HepG2 (cell line): Measurements from ENCODE around the gene CRIP1.

Experiments
- CEBPB ChIP-seq: IDR thresholded peaks from 2 replicates; pipeline ENCODE4 v1.6.1; 2011; ENCODE audit warnings: low read depth, low read length, improper control_type of control experiment, borderline replicate concordance
- CREB3 ChIP-seq: sonication (generic); formaldehyde crosslinking; IDR thresholded peaks from 2 replicates; pipeline ENCODE4 v1.5.0; 2020; ENCODE audit warnings: missing genetic modification reagents
- HDAC2 ChIP-seq: sonication (generic); formaldehyde crosslinking; IDR thresholded peaks from 2 replicates; pipeline ENCODE4 v1.4.0; 2020; ENCODE audit warnings: missing genetic modification reagents
- NBN ChIP-seq: fragments of 450-650 bp; conservative IDR thresholded peaks from 2 replicates; pipeline ENCODE4 v1.6.1; 2017
- PBX3 ChIP-seq: sonication (generic); formaldehyde crosslinking; IDR thresholded peaks from 2 replicates; pipeline ENCODE4 v1.8.1; 2023; ENCODE audit warnings: missing genetic modification reagents, inconsistent platforms, borderline replicate concordance
- TAF15 ChIP-seq: fragments of 200-400 bp; formaldehyde crosslinking; IDR thresholded peaks from one replicate; pipeline ENCODE4 v1.6.1; 2018; ENCODE audit warnings: mild to moderate bottlenecking, low read depth, low read length; ENCODE audit not compliant: poor library complexity, severe bottlenecking
- TSC22D2 ChIP-seq: sonication (generic); formaldehyde crosslinking; IDR thresholded peaks from 2 replicates; pipeline ENCODE4 v1.5.1; 2020; ENCODE audit warnings: missing genetic modification reagents, mild to moderate bottlenecking, borderline replicate concordance
- ZNF710 ChIP-seq: sonication (generic); formaldehyde crosslinking; IDR thresholded peaks from 2 replicates; pipeline ENCODE4 v1.5.0; 2020; ENCODE audit warnings: mild to moderate bottlenecking, missing genetic modification reagents, borderline replicate concordance
- TF ChIP-seq, protein P1 (sequence below): sonication (generic); formaldehyde crosslinking; IDR thresholded peaks from 2 replicates; pipeline ENCODE4 v1.4.0; 2020; ENCODE audit warnings: missing genetic modification reagents

DNA sequence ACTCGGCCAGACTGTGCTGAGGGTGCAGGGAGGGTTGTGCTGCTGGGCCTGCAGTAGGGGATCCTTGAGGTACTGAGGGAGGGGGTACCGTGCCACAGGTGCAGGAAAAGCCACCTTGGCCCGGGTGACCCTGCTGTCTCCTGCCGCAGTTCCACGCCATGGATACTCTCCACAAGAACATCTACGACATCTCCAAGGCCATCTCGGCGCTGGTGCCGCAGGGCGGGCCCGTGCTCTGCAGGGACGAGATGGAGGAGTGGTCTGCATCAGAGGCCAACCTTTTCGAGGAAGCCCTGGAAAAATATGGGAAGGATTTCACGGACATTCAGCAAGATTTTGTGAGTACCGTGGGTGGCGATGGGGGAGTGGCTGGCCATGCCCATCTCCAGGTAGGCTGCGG, 26.1 kb upstream of the CRIP1 start:
- TF ChIP-seq, protein P1, sequence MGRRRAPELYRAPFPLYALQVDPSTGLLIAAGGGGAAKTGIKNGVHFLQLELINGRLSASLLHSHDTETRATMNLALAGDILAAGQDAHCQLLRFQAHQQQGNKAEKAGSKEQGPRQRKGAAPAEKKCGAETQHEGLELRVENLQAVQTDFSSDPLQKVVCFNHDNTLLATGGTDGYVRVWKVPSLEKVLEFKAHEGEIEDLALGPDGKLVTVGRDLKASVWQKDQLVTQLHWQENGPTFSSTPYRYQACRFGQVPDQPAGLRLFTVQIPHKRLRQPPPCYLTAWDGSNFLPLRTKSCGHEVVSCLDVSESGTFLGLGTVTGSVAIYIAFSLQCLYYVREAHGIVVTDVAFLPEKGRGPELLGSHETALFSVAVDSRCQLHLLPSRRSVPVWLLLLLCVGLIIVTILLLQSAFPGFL (CRISPR knock-in tag) = no peak
- TF ChIP-seq ZNF710 (CRISPR knock-in tag) (no peak), PBX3 (no peak), NBN (no peak), TSC22D2 (CRISPR knock-in tag) (no peak), TAF15 (no peak), HDAC2 (CRISPR knock-in tag) (no peak), CREB3 (no peak), CEBPB (no peak)
